GM23248 (cell line): Measurements from ENCODE around the gene HSPG2. TPM values are rescaled to one million over a fixed set of nuclear protein-coding genes. Genes with fewer than 3 reads are reported as not detected.
"Not testable (repeated sequence)": the region's sequence is repeated elsewhere in the genome, so short reads cannot be mapped to it uniquely, and the experiment has no call there.

Experiments used
- DNase-seq: peaks from one replicate; pipeline ENCODE4 v3.0.0-alpha.2; 2015
- H2AFZ ChIP-seq: fragments of 200-600 bp; sonication (generic); 2 replicates; pipeline ENCODE4 v1.6.1; 2016; ENCODE audit warnings: antibody characterized with exemption
- H3F3A ChIP-seq: fragments of 200-600 bp; sonication (generic); 2 replicates; pipeline ENCODE4 v1.6.1; 2016; ENCODE audit warnings: mild to moderate bottlenecking, antibody characterized with exemption, mixed run types; ENCODE audit not compliant: insufficient read depth
- H3K27ac ChIP-seq: fragments of 200-600 bp; sonication (generic); 2 replicates; pipeline ENCODE4 v1.5.1; 2016; ENCODE audit warnings: mild to moderate bottlenecking
- H3K27me3 ChIP-seq: fragments of 200-600 bp; sonication (generic); replicated peaks from 2 replicates; pipeline ENCODE4 v1.6.1; 2016; ENCODE audit warnings: mild to moderate bottlenecking; ENCODE audit not compliant: insufficient read depth
- H3K36me3 ChIP-seq: fragments of 200-600 bp; sonication (generic); 2 replicates; pipeline ENCODE4 v1.6.1; 2016; ENCODE audit warnings: low read depth, mild to moderate bottlenecking
- H3K4me1 ChIP-seq: fragments of 200-600 bp; sonication (generic); 2 replicates; pipeline ENCODE4 v1.6.1; 2016; ENCODE audit warnings: mild to moderate bottlenecking; ENCODE audit not compliant: insufficient read depth
- H3K4me2 ChIP-seq: fragments of 200-600 bp; sonication (generic); one replicate; pipeline ENCODE4 v1.6.1; 2016; ENCODE audit warnings: mild to moderate bottlenecking; ENCODE audit not compliant: unreplicated experiment
- H3K4me3 ChIP-seq: fragments of 200-600 bp; sonication (generic); 2 replicates; pipeline ENCODE4 v1.5.1; 2016; ENCODE audit warnings: mild to moderate bottlenecking
- H3K79me2 ChIP-seq: fragments of 200-600 bp; sonication (generic); 2 replicates; pipeline ENCODE4 v1.6.1; 2016; ENCODE audit warnings: mild to moderate bottlenecking; ENCODE audit not compliant: insufficient read depth
- H3K9ac ChIP-seq: fragments of 200-600 bp; sonication (generic); 2 replicates; pipeline ENCODE4 v1.6.1; 2016; ENCODE audit warnings: mild to moderate bottlenecking
- H3K9me2 ChIP-seq: fragments of 200-600 bp; sonication (generic); 2 replicates; pipeline ENCODE4 v1.6.1; 2016; ENCODE audit warnings: mixed run types, mild to moderate bottlenecking, moderate library complexity; ENCODE audit not compliant: insufficient read depth
- H3K9me3 ChIP-seq: fragments of 200-600 bp; sonication (generic); one replicate; pipeline ENCODE4 v1.6.1; 2017; ENCODE audit warnings: low read depth
- H4K20me1 ChIP-seq: fragments of 200-600 bp; sonication (generic); 2 replicates; pipeline ENCODE4 v1.6.0; 2016; ENCODE audit not compliant: insufficient read depth
- EZH2 ChIP-seq: fragments of 200-600 bp; sonication (generic); IDR thresholded peaks from 2 replicates; pipeline ENCODE4 v1.6.1; 2018; ENCODE audit warnings: antibody characterized with exemption, mild to moderate bottlenecking; ENCODE audit not compliant: insufficient read depth, poor library complexity, severe bottlenecking
- EZH2phosphoT487 ChIP-seq: fragments of 200-600 bp; sonication (generic); IDR thresholded peaks from 2 replicates; pipeline ENCODE4 v1.6.1; 2018; ENCODE audit warnings: antibody characterized with exemption, moderate library complexity, mild to moderate bottlenecking, low read depth; ENCODE audit not compliant: insufficient read depth
- WGBS, 2 experiments: methylation state at CpG; one replicate each; pipeline ENCODE4 v1.1.6; 2015 to 2017; ENCODE audit warnings: low lambda C conversion rate in 2 of 2, low coverage in 1 of 2; ENCODE audit errors: missing lambda C conversion rate in 2 of 2; 5-methylcytosine and 5-hydroxymethylcytosine counted together
- in situ Hi-C: fragments of 300-500 bp; cut with MboI; formaldehyde crosslinking; loops from 2 replicates; pipeline ENCODE4 v1.15.0; 2020
- polyA plus RNA-seq: library from polyadenylated mRNA; unstranded; fragments of >200 nt; fragmentation: Nextera tagmentation; extraction: Ambion mirVana; gene quantifications from 2 replicates; pipeline ENCODE4 v1.2.1, GENCODE V29; 2016
- total RNA-seq: library from RNA; depleted of rRNA; stranded (reverse); fragments of >200 nt; shearing (Covaris generic); gene quantifications from 2 replicates; pipeline ENCODE4 v1.2.3, GENCODE V29; 2014

HSPG2 gene
- total and polyA plus RNA-seq, 2 experiments from 2014 or later, result 123 to 407 TPM

DNA sequence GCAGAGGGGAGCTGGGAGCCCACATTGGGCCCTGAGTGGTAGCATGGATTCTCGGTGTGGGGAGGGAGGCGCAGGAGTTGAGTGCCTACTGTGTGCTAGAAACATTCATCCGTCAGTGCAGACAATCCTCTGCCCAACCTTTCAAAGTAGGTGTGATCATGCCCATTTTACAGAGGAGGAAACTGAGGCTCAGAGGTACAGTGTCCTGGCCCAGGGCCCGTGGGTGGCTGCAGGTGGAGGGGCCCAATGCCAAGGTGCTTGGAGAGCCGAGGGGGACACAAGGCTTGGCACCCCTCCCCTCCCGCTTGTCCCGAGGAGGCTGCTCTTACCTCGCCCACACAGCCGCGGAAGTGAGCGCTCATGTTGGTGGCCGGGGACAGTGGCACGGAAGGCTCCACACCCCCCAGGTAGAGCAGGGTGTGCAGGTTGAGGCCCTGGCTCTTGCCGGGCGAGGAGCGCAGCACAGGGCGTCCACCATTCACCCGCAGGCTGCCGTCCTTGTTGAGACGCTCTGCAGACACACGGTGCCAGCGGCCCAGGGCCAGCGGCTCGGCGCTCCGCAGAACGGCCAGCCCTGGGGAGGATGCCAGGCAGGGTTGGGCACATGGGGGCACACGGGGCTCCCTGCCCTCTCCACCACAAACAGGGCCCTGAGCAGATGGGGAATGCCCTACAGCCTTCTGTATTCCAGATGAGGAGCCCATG lies 108.5 kb downstream of the HSPG2 start:
- Histone ChIP-seq H3K9me2 (no peaks in the 10 kb centered on the region), H3K4me3 (no peak overlapping the region), H3K27ac (no peak overlapping the region), H3K36me3 (peaks cover 48% of the 10 kb centered on the region), H3K9ac (no peak overlapping the region), H2AFZ (no peak overlapping the region), H4K20me1 (no peaks in the 10 kb centered on the region), H3F3A (peaks cover 9% of the 10 kb centered on the region), H3K4me2 (no peak overlapping the region), H3K79me2 (peaks cover 5% of the 10 kb centered on the region; the same call in 1 of the 2 replicates), H3K27me3 (no peaks in the 10 kb centered on the region), H3K4me1 (no peaks in the 10 kb centered on the region), H3K9me3 (no peaks in the 10 kb centered on the region)
- DNase-seq, result no peak
- 82 to 84% methylated on average over 28 of the region's 28 CpGs for WGBS, 2 experiments
- no peak for TF ChIP-seq EZH2phosphoT487
- no peak for TF ChIP-seq EZH2
- in situ Hi-C loops, result no loop called here

DNA sequence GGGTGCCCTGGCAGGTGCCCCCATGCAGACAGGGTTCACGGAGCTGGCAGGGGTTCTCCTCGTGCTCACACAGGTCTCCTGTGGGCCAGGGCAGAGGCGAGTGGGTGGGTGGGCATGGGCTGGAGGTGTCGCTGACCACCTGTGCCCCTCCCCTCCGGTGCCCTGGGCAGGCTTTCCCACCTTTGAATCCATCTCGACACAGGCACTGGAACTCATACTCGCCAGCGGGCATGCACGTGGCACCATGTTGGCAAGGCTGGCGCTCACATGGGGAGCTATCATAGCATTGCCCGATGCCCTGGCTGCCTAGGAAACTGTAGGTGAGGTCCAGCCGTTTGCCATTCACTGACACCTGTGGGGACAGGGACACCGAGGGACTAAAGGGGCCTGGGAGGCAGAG lies 109.0 kb downstream of the HSPG2 start:
- TF ChIP-seq EZH2, result no peak
- no peak for TF ChIP-seq EZH2phosphoT487
- H3K9ac ChIP-seq, result no peak overlapping the region
- no peak for DNase-seq
- no peak overlapping the region for H3K27ac ChIP-seq
- no peaks in the 10 kb centered on the region for H4K20me1 ChIP-seq
- peaks cover 47% of the 10 kb centered on the region for H3K36me3 ChIP-seq
- no peak overlapping the region for H3K4me3 ChIP-seq
- no peak overlapping the region for H3K4me2 ChIP-seq
- H2AFZ ChIP-seq, result no peak overlapping the region
- H3K27me3 ChIP-seq, result no peaks in the 10 kb centered on the region
- 90 to 91% methylated on average over 7 to 13 of the region's 13 CpGs for WGBS, 2 experiments
- H3K9me2 ChIP-seq, result no peaks in the 10 kb centered on the region
- H3F3A ChIP-seq, result peaks cover 9% of the 10 kb centered on the region
- in situ Hi-C loops, result no loop called here
- H3K4me1 ChIP-seq, result no peaks in the 10 kb centered on the region
- H3K79me2 ChIP-seq, result peaks cover 5% of the 10 kb centered on the region; the same call in 1 of the 2 replicates
- H3K9me3 ChIP-seq, result no peaks in the 10 kb centered on the region

DNA sequence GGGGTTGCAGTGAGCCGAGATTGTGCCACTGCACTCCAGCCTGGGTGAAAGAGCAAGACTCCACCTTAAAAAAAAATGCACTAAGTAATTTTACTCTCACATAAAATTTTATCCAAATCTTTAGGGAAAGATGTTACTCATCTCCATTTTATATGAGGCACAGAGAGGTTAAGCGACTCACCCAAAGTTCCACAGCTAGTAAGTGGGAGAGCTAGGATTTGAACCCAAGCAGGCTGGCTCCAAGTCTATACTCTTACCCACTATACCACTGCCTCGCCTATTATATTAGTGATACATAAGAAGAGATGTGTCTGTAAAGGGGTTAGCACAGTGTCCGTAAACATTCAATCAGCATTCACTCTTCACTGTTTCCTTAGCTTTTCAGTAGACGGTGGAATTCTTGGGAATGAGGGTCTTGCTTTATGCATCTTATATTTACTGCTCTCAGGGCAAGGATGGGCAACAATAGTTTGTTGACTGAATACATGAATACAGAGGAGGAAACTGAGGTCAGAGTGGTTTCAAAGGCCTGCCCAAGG lies 109.9 kb downstream of the HSPG2 start:
- Histone ChIP-seq H2AFZ (no peak overlapping the region), H3K4me1 (no peaks in the 10 kb centered on the region), H4K20me1 (no peaks in the 10 kb centered on the region), H3K36me3 (peaks cover 48% of the 10 kb centered on the region), H3K27ac (no peak overlapping the region), H3K4me2 (no peak overlapping the region), H3F3A (peaks cover 9% of the 10 kb centered on the region), H3K79me2 (peaks cover 5% of the 10 kb centered on the region; the same call in 1 of the 2 replicates), H3K9me2 (no peaks in the 10 kb centered on the region), H3K9ac (no peak overlapping the region), H3K27me3 (no peaks in the 10 kb centered on the region), H3K9me3 (no peaks in the 10 kb centered on the region), H3K4me3 (no peak overlapping the region)
- TF ChIP-seq EZH2 (no peak), EZH2phosphoT487 (no peak)
- in situ Hi-C loops, result no loop called here
- WGBS, 2 experiments, result 99% methylated on average over 5 of the region's 5 CpGs
- DNase-seq, result no peak

GRCh38 chr1:21826694-21827093 lies 110.4 kb downstream of the HSPG2 start:
- H3K4me2 ChIP-seq, H3K27me3 ChIP-seq, H3K79me2 ChIP-seq, H3K27ac ChIP-seq, H2AFZ ChIP-seq, H3K9ac ChIP-seq, H3K4me1 ChIP-seq, DNase-seq, H3K9me2 ChIP-seq, H3K4me3 ChIP-seq, H3K9me3 ChIP-seq, H4K20me1 ChIP-seq, in situ Hi-C loops: not testable (repeated sequence)
- Histone ChIP-seq H3F3A (peaks cover 14% of the 10 kb centered on the region), H3K36me3 (peaks cover 51% of the 10 kb centered on the region)
- WGBS, 2 experiments, result 95 to 97% methylated on average over 10 of the region's 10 CpGs
